HT1080 (cell line): ENCODE results near the gene LSP1. TPM values are rescaled to one million over a fixed set of nuclear protein-coding genes. Genes with fewer than 3 reads are reported as not detected.

ENCODE experiments used
- DNase-seq: peaks from one replicate; pipeline ENCODE4 v3.0.0-alpha.2; 2015; ENCODE audit warnings: low read depth
- total RNA-seq: library from RNA; depleted of rRNA; stranded (reverse); fragments of >200 nt; shearing (Covaris generic); gene quantifications from 2 replicates; pipeline ENCODE4 v1.2.3, GENCODE V29; 2014

The LSP1 gene
- total RNA-seq, 1 experiment from 2014 or later: 1.2 TPM

DNA sequence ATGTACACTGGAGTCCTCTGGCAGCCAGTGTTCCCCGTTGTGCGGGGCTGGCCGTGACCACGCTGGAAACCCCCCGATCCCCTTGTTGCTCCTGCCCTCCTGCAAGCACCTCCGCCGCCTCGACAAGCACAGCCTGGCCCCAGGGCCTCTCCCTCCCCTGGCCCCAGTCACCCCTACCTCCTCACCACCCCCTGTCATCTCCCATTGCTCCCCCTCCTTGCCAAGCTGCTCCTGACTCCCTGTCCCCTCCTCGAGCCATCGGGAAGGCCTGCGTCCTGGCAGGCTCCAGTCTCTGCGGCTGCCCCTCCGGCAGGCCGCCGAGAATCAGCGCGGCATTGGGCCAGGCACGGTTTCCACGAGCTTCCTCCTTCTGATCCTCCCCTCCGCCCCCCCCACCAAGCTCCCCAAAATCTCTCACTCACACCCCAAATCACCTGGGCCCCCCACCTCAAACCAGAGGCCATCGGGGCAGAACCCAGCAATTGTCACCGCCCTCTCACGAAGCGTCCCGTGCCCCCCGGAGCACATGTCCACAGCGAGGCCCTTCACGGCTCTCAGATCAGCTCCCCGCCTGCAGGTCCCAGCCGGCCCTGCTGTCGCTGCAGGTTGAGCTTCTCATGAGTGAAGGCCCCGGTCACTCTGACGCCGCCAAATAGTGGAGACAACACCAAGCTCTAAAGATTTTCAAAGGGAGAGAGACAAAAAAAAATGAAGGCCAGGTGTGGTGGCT lies 5.7 kb upstream of the LSP1 start:
- DNase-seq: no peak

DNA sequence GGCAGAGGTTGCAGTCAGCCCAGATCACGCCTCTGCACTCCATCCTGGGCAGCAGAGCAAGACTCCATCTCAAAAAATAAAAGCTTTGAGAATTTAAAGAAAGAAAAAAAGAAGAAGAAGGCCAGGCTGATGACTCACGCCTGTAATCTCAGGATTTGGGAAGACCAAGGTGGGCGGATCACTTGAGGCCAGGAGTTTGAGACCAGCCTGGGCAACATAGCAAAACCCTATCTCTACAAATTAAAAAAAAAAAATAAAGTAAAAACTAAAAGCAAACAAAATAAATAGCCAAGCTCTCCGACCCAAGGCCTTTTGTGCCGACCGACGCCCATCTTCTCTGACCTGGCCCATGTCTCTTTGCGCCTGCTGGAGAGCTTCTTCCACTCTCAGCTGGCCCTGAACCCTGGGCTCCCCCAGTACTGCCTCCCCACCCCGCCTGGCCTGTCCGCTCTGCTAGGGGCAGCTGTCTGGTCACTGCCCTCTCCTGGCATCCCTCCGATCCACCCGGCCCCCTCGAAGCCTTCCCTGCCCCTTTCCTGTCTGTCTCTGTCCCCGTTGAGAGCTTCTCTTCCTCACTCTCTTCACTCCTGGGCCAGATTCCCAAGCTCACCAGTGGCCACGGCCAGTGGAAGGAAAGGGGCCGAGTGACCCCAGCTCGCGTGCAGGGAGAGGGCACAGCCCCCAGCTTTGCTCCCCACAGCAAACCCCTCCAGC lies 4.8 kb upstream of the LSP1 start:
- DNase-seq: no peak

DNA sequence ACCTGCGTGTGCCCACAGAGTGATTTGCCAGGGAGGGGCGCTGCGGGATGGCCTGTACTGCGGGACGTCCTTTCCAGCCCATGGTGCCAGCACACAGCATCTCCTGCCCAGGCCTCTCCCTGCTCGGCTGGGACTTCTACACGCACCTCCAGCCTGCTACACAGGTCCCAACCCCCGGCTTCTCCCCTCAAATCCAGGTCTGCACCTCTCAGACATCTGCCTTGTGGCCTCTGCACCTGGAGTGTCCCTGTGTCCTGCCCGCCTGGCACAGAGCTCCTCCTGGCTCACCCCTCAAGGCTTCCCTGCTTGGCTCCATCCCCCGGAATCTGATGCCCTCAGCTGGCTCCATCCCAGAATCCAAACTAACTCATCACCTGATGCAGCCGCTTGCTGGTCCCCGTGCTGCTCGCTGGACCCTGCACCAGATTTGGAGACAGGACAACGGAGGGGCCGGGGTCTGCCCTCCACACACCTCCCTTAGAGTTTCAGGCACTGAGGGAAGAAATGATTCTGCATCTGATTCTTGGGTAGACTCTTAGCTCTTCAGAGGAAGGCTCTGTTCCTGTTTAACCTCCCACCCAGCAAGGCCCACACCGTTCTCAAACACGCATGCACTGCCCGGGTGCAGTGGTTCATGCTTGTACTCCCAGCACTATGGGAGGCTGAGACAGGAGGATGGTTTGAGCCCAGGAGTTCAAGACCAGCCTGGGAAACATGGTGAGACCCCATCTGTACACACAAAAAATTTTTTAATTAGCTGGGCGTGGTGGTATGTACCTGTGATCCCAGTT lies 4.0 kb upstream of the LSP1 start:
- no peak for DNase-seq

DNA sequence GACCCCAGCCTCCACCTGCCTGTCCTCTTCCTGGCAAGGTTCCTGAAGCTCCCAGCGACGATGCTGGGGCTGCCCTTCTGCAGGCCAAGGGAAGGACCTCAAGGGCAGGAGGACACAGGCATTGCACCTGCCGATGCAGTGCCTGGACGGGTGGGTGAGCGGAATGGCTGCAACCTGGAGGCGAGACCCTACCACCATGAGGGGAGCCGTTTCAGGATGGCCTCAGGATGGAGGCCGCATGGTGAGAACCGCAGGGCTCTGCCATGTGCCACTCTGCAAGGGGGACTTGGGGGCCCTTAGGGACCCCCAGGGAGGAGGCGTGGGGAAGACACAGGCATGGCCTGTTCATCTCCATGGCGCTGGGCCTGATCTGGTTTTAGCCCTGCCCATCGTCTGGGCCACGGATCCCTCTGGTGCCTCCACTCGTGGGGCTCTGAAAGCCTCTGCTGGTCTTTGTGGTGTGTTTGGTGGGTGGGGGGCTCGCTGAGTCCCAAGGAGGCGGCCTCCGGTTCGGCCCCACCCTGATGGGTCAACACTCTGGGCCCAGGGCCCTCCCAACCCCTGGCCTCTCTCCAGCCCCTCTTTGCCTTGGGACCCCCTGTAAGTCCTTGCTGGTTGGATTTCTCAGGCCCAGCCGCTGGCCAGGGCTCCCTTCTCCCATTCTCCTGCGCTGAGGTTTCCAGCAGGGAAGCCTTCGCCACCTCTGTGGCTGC lies 1.3 kb upstream of the LSP1 start:
- no peak for DNase-seq

DNA sequence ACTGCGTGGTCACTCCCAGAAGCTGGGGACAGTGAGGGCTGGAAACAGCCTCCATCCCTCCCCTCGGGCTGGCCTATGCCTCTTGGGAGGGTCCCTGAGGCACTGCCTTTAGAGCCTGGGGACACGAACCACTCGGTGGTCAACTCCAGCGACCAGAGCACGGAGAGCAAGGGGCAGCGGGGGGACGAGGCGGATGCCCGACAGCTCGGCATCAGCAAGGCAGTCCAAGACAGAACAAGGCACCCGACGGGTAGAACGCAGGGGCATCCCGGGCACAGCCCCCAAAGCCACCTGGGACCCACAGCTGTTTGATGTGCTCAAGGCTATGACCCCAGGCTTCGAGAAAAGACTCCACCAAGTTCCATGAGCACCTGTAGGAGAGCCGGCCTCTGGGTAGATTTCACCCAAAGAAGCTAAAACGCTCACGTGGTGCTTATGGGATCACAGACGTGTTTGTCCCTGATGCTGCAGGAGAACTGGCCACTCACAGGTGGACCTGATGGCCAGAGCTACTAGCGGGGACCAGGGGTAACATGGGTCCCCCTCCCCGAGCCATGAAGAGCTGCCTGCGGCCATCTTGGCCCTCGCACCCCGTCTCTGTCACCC lies 510 bp upstream of the LSP1 start:
- no peak for DNase-seq

DNA sequence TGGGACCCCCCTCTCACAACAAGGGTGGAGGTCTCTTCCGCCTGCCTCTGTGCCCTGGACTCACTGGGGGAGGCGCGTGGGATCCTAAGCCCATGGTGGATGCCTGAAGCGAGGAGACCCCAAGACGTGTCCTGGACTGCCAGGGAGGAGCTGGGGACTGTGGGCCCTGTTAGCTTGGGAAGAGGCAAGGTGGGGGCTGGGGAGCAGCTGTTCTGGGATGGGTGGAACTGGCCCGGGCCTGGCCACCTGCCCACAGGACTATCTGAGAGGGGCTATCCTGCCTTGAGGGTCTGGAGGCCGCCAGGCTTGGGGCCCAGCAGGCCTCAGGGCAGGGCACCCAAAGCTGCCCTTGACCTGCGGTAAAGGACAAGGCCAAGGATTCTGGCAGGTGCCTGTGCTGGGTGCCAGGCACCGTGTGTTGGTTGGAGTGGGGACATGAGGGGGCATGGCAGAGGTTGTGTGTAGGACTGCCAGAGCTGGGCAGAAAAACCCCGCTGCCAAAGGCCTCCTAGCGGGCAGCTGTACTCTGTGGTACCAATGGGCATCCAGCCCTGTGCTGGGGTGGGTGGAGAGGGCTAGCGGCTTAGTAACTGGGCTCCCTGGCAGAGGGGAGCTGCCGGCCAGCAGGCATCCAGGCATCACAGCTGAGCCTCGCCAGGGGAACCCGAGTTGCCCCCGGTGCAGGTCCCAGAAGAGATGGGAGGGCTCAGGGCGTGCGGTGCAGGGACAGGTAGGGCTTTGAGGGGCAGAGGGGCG lies 670 bp downstream of the LSP1 start:
- no peak for DNase-seq

DNA sequence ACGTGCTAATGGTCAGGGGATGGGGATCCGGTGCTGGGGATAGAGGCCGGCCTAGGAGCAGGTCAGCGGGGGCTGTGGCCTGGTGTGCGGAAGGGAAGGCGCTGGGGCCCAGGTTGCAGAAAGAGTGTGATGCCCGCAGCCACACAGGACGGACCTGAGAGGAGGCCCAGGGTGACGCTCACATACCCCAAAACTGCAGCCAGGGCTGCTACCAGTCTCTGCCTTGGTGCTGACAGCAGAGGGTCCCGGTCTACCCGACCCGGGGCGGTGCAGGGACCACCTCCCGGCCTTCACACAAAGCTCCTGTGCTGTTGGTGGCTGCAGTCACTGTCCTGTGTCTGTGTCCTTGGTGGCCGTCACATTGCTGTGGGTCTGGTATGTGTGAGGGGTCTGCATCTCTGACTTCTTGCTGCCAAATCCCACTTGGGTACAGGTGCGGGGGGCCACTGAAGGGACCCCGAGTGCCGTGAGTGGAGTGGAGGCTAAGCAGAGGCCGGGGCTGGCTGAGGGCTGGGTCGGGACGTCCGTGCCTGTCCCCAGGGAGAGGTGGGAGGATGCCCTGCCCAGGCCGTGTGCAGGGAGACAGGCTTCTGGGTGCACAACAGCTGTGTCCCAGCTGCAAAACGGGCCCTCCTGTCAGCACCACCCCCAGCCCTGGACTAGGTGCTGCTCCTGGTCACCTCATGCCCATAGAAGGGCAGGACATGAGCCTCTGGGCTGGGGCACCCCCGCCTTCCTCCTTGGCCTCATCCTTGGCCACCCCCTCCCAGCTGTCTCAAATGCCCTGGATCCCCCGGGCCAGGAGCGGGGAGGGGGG lies 1.5 kb downstream of the LSP1 start:
- DNase-seq: no peak

DNA sequence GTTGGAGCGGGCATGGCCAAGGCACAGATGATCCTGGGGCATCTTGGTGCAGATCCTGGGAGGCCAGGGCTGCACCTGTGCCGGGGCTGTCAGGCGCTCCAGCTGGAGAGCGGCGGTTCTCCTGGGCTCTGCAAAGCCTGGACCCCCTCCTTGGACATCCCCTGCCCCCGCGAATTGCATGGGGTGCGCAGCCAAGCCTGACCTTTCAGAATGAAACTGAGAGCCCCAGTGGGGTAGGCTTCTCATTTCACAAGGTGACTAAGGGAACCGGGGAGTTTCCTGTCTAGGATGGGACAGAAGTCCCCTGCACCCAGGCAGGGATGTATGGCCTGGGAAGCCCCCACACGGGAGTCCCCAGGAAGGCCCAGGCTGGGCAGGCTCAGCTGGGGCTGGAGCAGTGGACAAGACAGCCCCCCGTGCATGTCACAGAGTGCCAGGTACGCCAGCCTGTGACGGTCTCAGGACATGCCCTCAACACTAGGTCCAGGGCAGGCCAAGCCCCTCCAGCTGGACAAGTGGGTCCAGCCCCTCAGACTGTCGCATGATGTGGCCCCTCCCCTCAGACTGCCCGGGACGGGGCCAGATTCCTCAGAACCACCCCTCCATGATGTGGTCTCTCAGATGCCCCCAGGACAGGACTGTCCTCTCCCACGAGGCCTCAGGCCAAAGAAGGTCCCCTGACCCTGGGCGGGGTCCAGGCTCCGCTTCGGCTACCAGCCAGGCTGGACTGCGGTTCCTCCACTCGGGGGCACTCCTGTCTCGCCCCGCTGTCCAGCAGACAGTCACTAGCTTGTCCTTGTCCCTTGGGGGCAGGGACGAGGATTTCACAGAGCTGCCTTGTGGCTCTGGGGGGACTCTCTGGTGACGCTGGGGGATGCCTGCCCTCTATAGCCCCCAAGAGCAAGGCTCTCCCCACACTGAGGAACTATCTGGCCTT lies 2.3 kb downstream of the LSP1 start:
- no peak for DNase-seq

DNA sequence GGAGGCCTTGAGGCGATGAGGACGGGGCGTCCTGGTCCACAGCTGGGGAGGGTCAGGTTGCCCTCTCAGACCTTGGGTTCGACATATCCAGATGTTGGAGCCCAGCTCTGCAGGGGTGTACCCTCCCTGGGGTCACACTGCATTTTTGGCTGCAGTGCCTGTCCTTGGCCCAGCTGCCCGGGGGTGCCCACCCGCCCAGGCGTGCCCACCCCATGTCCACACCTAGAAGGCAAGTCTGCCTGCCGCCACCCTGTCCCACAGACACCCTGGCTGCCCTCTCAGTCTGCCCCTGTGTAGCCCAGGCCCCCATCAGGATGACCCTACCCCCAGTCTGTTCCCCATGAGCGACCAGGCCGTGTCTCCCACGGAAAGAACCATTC lies 3.0 kb downstream of the LSP1 start:
- no peak for DNase-seq

DNA sequence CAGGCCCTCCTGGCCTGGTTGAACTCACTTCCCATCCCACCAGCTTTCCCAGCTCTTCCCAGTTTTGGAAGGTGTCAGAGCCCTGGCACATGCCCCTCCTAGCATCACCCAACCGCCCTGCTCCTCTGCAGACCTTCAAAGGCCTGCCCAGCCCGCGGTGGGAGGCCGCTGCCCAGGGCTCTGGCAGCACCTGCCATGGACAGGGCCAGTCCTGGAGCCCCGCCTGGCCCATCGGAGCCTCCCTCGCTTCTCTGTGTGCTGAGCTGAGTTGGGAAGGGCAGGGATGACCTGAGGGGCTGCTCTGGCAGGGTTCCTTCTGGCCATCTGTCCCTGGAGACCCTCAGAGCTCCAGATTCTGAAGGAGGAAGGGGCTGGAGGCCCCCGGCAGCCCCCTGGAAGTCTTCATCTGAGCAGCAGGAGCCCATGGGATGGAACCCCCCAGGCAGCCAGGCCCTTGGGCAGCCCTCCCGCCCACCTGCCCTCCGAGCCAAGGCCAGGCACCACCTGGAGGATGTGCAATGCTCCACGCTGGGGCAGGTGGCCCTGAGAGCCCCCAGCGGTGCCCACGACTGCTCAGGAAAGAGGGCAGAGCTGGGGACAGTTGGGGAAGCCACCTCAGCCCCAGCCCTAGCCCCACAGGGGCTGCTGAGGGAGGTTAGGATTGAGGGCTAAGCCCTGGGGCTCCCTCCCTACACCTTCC lies 3.6 kb downstream of the LSP1 start:
- DNase-seq: no peak

DNA sequence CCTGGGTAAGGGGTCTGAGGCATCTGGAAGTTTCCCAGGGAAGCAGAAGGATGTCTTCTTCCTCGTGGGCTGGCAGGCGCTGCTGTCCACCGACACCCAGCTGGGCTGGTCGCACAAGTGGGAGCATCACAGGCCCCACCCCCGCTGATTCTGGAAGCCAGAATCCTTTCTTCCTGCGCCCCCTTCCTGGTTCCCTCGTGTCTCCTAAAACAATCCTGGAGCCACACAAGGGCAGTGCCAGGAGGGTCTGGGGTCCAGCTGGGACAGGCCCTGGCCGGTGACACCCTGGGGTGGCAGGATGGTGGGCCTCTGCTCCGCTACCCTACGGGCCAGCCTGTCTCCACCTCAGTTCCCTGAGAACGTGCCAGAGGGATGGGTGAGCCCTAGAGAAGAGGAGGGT lies 4.2 kb downstream of the LSP1 start:
- DNase-seq: no peak

DNA sequence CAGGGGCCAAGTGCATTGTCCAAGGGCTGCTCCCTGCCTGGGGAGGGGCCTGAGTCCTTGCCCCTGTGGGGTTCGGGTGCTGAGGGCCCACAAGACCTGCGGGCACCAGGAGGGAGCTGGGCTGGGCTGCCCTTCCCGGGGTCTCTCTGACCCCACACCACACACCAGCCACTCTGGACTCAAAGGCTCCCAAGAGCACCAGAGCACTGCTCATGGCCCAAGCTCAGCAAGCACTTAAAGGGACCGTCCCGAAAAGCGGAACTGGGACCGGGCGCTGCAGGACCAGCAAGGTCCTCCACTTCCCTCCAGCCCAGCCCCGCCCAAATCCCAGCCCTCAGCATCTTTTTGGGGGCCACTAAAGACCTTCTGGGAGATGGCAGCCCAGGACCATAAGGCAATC lies 5.3 kb downstream of the LSP1 start:
- DNase-seq: no peak

DNA sequence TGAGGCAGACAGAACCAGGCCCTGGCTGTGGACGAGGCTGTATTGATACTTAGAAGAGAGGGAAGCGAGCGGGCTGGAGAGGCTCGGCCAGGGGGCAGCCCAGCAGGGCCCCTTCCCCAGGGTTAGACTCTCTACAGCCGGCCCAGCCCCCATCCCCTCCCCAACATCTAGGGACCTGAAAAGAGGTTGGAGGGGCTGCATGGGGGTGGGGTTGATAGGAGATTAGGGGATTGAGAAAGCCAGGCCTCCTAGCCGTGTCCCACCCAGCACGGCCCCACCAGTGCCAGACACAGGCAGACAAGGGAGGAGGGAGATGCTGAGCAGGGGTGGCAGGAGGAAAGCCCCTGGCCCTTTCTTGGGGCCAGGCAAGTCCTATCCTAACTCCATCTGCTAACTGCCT lies 5.7 kb downstream of the LSP1 start:
- DNase-seq: no peak

DNA sequence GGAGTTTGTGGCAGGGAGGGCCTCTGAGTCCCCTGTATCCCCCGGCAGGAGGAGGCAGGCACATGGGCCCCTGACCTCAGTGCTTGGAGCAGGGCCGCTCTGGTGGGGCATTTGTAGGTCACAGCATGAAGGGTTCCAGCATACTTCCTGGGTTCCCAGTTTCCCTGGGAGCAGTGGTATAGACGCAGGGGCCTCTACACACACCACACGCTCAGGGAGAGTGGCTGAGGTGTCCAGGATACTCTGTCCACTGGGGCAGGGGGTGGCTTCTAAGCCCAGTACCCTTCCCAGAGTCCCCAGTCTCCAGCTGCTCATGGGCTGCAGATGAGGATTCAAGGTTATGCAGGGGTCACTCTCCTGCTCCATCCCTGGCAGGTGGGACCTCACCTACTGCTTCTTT lies 6.1 kb downstream of the LSP1 start:
- no peak for DNase-seq

DNA sequence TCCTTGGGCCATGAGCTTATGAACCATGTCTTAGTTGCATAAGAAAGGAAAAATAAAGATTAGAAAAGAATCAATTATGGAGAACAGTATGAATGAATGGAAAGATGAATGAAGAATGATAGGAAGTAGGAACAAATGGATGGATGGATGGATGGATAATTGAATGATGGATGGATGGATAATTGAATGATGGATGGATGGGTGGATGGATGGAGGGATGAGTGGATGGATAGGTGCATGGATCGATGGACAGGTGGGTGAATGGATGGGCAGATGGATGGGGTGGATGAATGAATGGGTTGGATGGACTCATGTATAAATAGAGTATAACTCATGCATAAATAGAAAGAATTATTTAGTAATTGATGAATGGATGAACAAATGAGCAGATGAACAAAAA lies 7.2 kb downstream of the LSP1 start:
- DNase-seq: no peak

DNA sequence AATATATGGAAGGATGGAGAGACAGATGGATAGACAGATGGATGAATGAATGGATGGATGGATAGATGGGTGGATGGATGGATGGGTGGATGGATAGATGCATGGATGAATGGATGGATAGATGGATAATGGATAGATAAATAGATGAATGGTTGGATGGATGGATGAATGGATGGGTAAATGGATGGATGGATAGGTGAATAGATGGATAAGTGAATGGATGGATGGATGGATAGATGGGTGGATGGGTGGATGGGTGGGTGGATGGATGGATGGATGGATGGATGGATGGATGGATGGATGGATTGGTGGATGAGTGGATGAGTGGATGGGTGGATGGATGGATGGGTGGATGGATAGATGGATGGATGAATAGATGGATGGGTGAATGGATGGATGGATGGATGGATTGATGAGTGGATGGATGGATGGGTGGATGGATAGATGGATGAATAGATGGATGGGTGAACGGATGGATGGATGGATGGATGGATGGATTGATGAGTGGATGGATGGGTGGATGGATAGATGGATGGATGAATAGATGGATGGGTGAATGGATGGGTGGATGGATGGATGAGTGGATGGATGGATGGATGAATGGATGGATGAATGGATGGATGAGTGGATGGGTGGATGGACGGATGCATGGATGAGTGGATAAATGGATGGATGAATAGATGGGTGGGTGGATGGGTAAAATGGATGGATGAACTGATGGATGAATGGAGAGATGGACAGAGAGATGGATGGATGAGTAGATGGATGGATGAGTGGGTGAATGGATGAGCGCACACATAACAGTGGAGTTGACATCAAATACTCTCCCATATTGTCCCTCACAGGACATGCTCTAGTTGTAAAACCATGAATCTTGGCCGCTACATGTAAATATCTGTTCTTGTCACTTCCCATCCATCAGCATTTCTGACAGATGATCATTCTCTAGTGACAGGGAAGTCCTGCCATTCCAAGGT lies 8.8 kb downstream of the LSP1 start:
- no peak for DNase-seq
